ENCODE measurements around the gene ANKRD30A.
"Not testable (repeated sequence)": the region's sequence is repeated elsewhere in the genome, so short reads cannot be mapped to it uniquely, and the experiment has no call there.

Gene ANKRD30A

DNA sequence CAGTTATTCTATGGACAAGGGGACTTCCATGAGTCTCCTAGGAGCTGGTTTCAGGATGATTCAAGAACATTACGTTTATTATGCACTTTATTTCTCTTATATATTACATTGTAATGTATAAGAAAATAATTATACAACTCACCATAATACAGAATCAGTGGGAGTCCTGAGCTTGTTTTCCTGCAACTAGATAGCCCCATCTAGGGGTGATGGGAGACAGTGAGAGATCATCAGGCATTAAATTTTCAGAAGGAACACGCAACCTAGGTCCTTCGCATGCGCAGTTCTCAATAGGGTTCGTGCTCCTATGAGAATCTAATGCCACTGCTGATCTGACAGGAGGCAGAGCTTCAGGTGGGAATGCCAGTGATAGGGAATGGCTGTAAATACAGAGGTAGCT, 137.9 kb downstream of the ANKRD30A start:
- no peak for DNase-seq

DNA sequence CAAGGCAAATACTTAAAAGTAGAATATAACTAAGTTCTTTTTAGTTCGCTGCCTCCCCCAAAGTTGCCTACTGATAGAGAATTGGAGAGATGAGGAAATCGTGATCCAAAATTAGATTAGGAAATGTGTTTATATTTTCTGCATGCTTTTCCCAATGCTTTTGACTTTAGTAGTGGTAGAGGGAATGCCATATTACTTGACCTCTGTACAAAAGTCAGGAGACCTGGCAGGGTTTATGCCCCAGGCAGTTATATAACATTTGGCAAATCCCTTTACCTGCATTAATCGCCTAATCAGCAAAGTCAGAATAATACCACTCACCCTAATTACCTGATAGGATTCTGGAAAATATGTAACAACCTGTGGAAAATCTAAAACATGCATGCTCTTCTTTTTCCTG, 142.9 kb downstream of the ANKRD30A start:
- DNase-seq: no peak

DNA sequence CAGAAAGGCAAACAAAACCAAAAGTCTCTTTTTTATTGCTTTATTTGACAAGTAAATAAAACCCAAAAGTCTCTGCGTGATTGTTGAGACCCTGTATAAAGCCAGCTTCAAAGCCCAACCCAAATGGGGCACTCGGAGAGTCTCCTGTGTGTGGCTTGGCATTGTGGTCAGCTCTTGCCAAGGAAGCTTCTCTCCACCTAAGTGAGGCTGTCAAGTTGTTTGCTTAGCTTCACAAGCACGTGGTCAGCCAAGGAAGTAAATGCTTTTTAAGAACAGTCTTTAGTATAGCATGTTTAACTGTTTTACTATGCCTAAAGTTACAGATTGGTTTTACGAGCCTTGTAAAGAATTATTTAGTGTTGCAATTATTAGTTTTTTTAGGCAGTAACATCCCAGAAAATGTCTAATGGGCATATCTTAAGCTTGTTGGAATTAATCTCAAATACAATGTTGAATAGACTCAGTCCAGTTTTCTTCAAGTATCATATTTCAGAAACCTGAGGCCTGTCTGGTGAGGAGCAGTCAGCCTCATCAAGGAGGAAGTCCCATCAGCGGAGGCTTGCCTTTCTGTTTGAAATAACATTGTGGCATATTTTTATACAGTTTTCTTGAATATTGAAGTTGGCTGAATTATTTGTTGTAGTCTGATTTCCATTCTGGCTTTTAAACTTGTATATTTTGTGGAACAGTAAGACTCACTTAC, 144.3 kb downstream of the ANKRD30A start:
- no peak for DNase-seq

DNA sequence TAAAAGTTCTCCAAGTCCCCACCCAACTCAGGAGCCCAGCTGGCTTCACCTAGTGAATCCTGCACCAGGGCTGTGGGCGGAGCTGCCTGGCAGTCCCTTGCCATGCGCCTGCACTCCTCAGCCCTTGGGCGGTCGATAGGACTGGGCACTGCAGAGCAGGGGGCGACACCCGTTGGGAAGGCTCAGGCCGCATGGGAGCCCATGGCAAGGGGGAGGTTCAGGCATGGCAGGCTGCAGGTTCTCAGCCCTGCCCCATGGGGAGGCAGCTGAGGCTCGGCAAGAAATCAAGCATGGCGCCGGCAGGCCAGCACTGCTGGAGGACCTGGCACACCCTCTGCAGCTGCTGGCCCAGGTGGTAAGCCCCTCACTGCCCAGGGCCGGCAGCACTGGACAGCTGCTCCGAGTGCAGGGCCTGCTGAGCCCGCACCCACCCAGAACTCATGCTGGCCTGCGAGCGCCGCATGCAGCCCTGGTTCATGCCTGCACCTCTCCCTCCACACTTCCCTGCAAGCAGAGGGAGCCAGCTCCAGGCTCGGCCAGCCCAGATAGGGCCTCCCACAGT, 149.9 kb downstream of the ANKRD30A start:
- no peak for DNase-seq

DNA sequence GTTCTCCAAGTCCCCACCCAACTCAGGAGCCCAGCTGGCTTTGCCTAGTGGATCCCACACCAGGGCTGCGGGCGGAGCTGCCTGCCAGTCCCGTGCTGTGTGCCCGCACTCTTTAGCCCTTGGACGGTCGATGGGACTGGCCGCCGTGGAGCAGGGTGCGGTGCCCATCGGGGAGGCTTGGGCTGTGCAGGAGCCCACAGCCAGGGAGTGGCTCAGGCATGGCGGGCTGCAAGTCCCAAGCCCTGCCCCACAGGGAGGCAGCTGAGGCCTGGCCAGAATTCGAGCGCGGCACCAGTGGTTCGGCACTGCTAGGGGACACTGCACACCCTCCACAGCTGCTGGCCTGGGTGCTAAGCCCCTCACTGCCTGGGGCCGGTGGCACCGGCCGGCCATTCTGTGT, 159.7 kb downstream of the ANKRD30A start:
- DNase-seq: no peak

DNA sequence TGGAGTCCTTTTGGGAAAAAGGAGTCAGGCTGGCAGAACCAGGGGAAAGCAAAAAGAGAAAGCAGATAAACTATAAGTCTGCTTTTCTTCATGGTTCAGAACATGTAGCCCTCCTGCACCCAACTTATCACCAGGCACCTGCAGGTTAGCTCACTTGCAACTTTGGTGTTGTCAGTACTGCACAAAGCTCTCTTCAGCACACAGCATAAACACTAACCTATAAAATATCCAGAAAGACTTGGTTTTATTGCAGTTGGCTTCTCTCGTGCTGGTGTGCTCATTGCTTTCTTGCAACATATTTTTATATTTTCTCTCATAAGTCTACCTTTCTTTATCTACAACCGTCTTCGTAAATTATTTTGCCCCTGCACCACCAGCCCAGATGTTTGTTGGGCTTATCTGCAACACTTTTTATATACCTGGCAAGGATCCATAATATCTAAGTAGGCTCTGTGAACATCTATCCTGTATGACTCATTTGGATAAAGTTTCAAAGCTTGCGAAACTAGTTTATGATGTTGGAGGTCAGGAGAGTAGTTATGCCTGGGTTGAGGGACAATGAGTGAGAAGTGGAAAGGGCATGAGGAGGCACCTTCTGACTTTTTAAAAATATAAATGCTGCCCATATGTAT, 164.6 kb downstream of the ANKRD30A start:
- DNase-seq: no peak

DNA sequence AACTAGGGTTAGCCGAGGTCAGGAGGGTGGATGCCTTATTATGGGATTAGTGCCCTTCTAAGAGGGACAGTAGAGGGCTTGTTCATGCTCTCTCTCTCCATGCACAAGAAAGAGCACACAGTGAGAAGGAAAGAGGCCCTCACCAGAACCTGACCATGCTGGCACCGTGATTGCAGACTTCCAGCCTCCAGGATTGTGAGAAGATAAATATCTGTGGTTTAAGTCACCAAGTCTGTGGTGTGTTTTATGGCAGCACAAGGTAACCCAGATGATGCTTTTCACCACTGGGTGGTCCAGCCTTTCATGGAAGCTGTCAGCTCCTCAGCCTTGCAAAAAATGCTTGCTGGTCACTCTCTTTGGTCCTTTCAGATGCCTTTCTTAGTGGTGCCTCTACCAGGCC, 175.9 kb downstream of the ANKRD30A start:
- DNase-seq: no peak

DNA sequence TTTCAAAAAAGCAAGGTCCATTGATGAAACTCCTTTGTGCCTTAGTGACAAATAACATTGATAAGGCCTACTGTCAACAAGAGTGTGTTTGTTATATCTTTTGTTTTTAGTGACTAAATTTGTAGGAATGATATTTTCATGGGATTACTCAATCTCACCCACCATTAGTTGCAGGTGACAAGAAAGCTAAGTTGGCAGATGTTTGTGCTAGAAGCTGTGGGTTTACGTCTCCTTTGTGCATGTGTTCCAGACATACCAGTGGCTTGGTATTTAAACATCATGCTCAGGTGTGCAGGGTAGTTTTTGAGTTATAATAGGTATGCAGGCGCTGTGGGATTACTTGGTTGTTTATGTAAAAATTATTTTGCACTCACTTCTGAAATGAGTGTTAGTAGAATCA, 178.6 kb downstream of the ANKRD30A start:
- DNase-seq: no peak

DNA sequence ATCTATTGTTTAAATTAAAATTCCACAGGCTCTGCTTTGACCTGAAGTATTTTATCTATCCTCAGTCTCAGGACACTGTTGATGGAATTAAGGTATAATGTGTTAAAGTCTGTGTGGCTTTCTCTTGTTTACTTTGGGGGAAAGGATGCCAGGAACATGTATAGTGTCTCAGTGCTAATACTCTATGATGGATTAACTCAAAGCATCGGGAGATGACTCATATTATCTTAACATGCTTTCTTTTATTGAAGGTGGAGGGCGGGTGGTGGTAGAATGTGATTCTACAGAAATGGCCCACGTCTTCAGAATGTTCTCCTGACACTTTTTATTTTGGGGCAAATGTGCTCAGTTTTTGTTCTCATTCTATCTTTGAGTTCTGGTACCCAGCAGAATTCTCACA, 189.0 kb downstream of the ANKRD30A start:
- no peak for DNase-seq

DNA sequence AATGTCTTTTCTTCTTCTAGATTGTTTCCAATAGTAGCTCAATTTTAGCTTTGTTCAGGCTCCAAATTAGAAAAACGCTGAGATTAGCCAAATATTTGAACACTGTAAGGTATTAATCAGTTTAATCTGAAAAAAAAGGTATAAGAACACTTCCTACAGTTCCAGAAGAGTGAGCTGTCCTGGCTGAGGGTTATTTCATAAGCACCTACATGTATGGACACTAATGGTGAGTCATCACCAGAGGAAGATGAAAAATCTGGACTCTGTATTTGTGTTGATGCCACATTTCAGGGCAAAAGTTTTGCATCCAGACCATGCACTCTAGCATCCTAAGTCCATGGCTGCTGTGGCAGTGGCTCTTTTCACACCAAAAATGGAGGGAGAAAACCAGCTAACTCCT, 189.5 kb downstream of the ANKRD30A start:
- no peak for DNase-seq

DNA sequence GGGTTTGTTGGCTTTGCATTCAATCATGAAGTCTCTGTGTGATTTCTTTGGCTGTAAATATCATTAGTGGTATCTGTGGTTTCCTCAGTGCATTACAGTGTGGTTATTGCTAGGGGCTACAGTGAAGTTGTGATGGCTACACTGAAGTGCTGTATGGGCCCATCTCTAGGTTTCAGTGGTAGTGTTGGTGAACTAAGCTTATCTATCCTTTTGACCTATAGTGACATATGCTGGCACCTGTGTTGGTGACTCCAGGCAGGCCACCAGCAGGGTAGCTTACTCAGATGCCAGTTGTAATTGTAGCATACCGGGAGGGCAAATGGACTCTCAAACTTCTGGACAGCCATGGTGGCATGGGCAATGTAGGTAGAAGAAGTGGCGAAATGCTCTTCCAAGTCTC, 219.0 kb downstream of the ANKRD30A start:
- DNase-seq: no peak

DNA sequence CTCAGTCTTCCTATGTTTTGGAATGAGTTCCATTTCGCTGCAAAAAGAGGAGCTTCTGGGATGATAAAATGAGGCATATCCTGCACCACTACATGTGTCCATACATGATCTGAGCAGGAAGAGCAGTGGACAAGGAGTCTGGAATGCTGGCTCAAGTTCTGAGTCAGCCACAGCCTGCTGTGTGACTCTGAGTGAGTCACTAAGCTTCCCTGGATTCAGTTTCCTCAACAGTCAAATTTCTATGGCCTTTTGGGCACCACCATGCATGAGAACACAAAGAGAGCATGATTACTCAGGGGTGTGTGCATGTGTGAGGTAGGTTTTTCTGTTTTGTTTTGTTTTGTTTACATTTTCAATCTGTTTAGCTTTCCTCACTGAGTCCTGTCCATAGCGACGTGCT, 254.6 kb downstream of the ANKRD30A start:
- no peak for DNase-seq

DNA sequence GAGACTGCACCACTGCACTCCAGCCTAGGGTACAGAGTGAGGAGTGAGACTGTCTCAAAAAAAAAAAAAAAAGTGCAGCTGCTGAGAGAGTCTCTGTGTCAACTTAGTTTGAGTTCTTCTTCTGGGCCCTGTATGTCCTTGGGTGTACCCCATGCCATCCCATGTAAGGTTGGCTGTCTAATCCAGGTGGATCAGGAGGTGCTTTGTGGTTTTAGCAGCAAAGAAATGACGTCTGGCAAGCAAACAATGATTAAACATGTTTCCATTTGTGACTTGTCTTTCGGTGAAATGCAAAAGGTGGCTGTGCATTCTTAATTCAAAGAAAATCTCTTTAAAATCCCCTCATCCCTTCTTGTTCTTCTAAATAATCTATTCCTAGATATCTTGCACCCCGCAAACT, 255.9 kb downstream of the ANKRD30A start:
- no peak for DNase-seq

DNA sequence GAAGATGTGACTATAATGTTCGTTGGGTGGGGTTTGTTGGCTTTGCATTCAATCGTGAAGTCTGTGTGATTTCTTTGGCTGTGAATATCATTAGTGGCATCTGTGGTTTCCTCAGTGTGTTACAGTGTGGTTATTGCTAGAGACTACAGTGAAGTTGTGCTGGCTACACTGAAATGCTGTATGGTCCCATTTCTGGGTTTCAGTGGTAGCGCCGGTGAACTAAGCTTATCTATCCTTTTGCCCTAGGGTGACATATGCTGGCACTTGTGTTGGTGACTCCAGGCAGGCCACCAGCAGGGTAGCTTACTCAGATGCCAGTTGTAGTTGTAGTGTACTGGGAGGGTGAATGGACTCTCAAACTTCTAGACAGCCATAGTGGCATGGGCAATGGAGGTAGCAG, 259.5 kb downstream of the ANKRD30A start:
- no peak for DNase-seq

DNA sequence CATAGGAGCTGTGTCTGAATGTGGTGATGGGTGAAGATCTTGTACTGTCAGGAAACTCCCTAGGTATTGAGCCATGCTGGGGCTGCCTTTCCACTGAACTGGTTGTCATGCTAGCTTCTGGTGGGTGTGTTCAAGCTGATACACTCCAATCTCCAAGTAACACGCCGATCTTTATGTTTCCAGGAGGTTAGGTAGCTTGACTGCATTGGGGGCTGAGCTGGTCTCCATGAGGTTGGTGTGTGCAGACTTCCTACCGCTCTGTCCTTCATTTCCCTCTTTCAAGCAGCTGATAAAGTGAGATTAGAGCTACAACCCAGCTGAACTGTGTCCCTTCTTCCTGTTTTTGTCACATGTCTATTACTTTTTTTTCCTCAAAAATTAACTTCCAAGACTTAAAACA, 265.5 kb downstream of the ANKRD30A start:
- DNase-seq: no peak

DNA sequence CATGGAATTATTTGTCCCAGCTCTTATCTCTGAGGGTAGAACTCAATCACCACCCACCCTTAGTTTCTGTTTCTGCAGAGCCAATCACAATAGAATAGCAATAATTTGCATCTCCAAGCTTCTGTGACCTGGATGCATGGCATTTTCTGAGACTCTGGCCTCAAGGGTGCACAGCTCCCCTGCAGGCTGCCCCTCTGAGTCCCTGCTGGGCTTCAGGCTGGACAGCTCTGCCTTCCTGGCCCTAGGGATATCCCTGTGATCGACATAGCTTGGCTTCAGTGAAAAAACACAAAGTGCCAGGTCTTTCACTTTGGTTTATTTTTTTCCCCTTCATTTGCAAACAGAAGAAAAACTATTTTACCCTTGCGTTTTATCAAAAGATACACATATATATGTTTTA, 275.4 kb downstream of the ANKRD30A start:
- DNase-seq: not testable (repeated sequence)

DNA sequence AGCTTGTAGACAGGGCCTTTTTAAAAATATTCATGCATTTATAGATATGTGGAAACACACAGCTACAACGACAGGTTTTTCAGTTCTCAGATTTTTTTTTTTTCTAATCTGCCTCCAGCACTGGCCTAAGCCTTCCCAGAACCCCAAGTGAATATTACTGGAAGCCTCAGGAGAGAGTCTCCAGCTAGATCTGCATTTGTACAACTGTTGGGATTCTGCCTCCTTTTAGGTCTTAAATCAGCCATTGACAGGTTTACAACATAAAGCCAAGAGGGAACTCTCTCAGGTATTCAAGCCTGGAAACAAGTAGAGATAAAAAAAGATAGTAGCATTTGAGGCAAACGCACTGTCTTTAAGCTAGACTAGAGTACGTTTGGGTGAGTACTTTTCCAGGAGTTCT, 275.8 kb downstream of the ANKRD30A start:
- no peak for DNase-seq

DNA sequence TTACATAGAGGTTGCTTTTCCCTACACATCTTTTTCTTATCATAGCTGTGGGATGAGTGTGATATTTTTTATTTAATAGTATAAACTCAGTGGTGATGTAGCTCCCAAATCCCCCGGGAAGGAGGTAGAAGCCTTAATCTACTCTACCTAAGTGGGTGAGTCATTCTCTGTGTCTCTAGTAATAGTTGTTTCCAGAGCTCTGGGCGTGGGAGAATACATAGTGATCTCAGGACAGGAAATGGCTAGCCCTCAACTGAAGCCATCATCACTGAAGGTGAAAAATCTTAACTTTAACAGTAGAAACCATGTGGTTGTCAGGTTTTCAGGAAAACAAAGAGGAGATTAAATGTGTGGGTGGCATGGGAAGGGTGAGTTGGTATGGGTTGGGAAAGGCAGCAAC, 278.4 kb downstream of the ANKRD30A start:
- no peak for DNase-seq

Data from DMS153 (cell line).